CD4-positive, alpha-beta T cell treated with Interleukin-17A for 4 hours (primary cell): ENCODE measurements around the gene OSBPL10.
"Not testable (repeated sequence)": the region's sequence is repeated elsewhere in the genome, so short reads cannot be mapped to it uniquely, and the experiment has no call there.

ENCODE experiments used
- DNase-seq: peaks from one replicate; pipeline ENCODE4 v3.0.0-alpha.2; 2020; ENCODE audit warnings: mixed read lengths

OSBPL10 gene

GRCh38 chr3:31882431-31882830 lies 98.6 kb downstream of the OSBPL10 start:
- DNase-seq: no peak

- no peak for DNase-seq
These were observed 100.5 kb downstream of the OSBPL10 start for GRCh38 chr3:31880482-31881078.

- DNase-seq: no peak
These were observed 101.0 kb downstream of the OSBPL10 start for GRCh38 chr3:31880020-31880419.

- no peak for DNase-seq
These were observed 101.7 kb downstream of the OSBPL10 start for GRCh38 chr3:31879365-31879764.

GRCh38 chr3:31878231-31878838 lies 102.7 kb downstream of the OSBPL10 start:
- DNase-seq: no peak

GRCh38 chr3:31876331-31876730 lies 104.7 kb downstream of the OSBPL10 start:
- DNase-seq: no peak

- DNase-seq: no peak
These were observed 105.6 kb downstream of the OSBPL10 start for GRCh38 chr3:31875437-31875836.

- no peak for DNase-seq
These were observed 107.7 kb downstream of the OSBPL10 start for GRCh38 chr3:31873254-31873820.

- DNase-seq: no peak
These were observed 109.0 kb downstream of the OSBPL10 start for GRCh38 chr3:31871939-31872507.

GRCh38 chr3:31870111-31870510 lies 111.0 kb downstream of the OSBPL10 start:
- DNase-seq: not testable (repeated sequence)

- DNase-seq: no peak
These were observed 112.8 kb downstream of the OSBPL10 start for GRCh38 chr3:31868236-31868635.

GRCh38 chr3:31862666-31863279 lies 118.3 kb downstream of the OSBPL10 start:
- DNase-seq: no peak

GRCh38 chr3:31861826-31862225 lies 119.2 kb downstream of the OSBPL10 start:
- no peak for DNase-seq

GRCh38 chr3:31860642-31861041 lies 120.4 kb downstream of the OSBPL10 start:
- DNase-seq: not testable (repeated sequence)

- DNase-seq: no peak
These were observed 121.8 kb downstream of the OSBPL10 start for GRCh38 chr3:31859245-31859644.

- DNase-seq: no peak
These were observed 122.6 kb downstream of the OSBPL10 start for GRCh38 chr3:31858439-31858838.

GRCh38 chr3:31853580-31853979 lies 127.5 kb downstream of the OSBPL10 start:
- DNase-seq: no peak

GRCh38 chr3:31851278-31851677 lies 129.8 kb downstream of the OSBPL10 start:
- DNase-seq: no peak

GRCh38 chr3:31848911-31849310 lies 132.2 kb downstream of the OSBPL10 start:
- DNase-seq: no peak

GRCh38 chr3:31848163-31848818 lies 132.8 kb downstream of the OSBPL10 start:
- no peak for DNase-seq

- DNase-seq: no peak
These were observed 133.3 kb downstream of the OSBPL10 start for GRCh38 chr3:31847760-31848159.

GRCh38 chr3:31841515-31841914 lies 139.5 kb downstream of the OSBPL10 start:
- no peak for DNase-seq

- no peak for DNase-seq
These were observed 140.8 kb downstream of the OSBPL10 start for GRCh38 chr3:31840252-31840651.
